HG03565 (cell line): ENCODE data around the gene KRTAP4-2.
"Not testable (repeated sequence)": the region's sequence is repeated elsewhere in the genome, so short reads cannot be mapped to it uniquely, and the experiment has no call there.

Source experiments
- ATAC-seq: cut with Tn5 transposase; IDR thresholded peaks from one replicate; pipeline ENCODE4 v1.9.1; 2021; ENCODE audit warnings: mild to moderate bottlenecking, moderate library complexity; ENCODE audit not compliant: unreplicated experiment

Gene KRTAP4-2

GRCh38 chr17:41163828-41164227 lies 14.2 kb downstream of the KRTAP4-2 start:
- no peak for ATAC-seq

GRCh38 chr17:41160648-41161047 lies 17.4 kb downstream of the KRTAP4-2 start, which contains the start of gene KRTAP4-4:
Gene KRTAP4-4, minus strand, starts transcription at chr17:41160748. Its CDS starts 57 bp downstream, at chr17:41160691.
- ATAC-seq = no peak

- not testable (repeated sequence) for ATAC-seq
Observed at GRCh38 chr17:41160190-41160589, 17.8 kb downstream of the KRTAP4-2 start.

GRCh38 chr17:41153856-41154255 lies 24.2 kb downstream of the KRTAP4-2 start:
- ATAC-seq = no peak

GRCh38 chr17:41151525-41151924 lies 26.5 kb downstream of the KRTAP4-2 start:
- ATAC-seq = no peak

GRCh38 chr17:41150026-41150425 lies 28.0 kb downstream of the KRTAP4-2 start:
- no peak for ATAC-seq

GRCh38 chr17:41149652-41149985 lies 28.4 kb downstream of the KRTAP4-2 start, which contains the start of gene KRTAP4-5:
Gene KRTAP4-5, minus strand, starts transcription at chr17:41149825. Its CDS starts 58 bp downstream, at chr17:41149767.
- ATAC-seq = no peak

GRCh38 chr17:41148971-41149651 lies 28.9 kb downstream of the KRTAP4-2 start:
- ATAC-seq = not testable (repeated sequence)

GRCh38 chr17:41147531-41148204 lies 30.4 kb downstream of the KRTAP4-2 start:
- ATAC-seq = no peak

- no peak for ATAC-seq
Observed at GRCh38 chr17:41145261-41145660, 32.8 kb downstream of the KRTAP4-2 start.

- no peak for ATAC-seq
Observed at GRCh38 chr17:41144846-41145245, 33.2 kb downstream of the KRTAP4-2 start.

GRCh38 chr17:41141361-41141760 lies 36.7 kb downstream of the KRTAP4-2 start:
- no peak for ATAC-seq

- ATAC-seq = no peak
Observed at GRCh38 chr17:41140360-41141131, 37.5 kb downstream of the KRTAP4-2 start, which contains the start of gene KRTAP4-6. Gene KRTAP4-6, minus strand, starts transcription at chr17:41140544. Its CDS starts 57 bp downstream, at chr17:41140487.

- not testable (repeated sequence) for ATAC-seq
Observed at GRCh38 chr17:41139865-41140264, 38.2 kb downstream of the KRTAP4-2 start.

- no peak for ATAC-seq
Observed at GRCh38 chr17:41133880-41134735, 43.9 kb downstream of the KRTAP4-2 start.

GRCh38 chr17:41131979-41132378 lies 46.0 kb downstream of the KRTAP4-2 start:
- no peak for ATAC-seq
